ENCODE data around the gene GNG14.
"Not testable (repeated sequence)": the region's sequence is repeated elsewhere in the genome, so short reads cannot be mapped to it uniquely, and the experiment has no call there.

Gene GNG14

DNA sequence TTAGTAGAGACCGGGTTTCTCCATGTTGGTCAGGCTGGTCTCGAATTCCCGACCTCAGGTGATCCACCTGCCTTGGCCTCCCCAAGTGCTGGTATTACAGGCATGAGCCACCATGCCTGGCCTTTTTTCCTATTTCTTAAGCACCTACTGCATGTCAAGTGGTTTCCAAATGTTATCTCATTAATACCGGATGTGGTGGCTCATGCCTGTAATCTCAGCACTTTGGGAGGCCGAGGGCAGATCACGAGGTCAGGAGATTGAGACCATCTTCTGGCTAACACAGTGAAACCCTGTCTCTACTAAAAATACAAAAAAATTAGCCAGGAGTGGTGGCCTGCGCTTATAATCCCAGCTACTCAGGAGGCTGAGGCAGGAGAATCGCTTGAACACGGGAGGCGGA is 37.8 kb downstream of the GNG14 start:
- DNase-seq: not testable (repeated sequence)

DNA sequence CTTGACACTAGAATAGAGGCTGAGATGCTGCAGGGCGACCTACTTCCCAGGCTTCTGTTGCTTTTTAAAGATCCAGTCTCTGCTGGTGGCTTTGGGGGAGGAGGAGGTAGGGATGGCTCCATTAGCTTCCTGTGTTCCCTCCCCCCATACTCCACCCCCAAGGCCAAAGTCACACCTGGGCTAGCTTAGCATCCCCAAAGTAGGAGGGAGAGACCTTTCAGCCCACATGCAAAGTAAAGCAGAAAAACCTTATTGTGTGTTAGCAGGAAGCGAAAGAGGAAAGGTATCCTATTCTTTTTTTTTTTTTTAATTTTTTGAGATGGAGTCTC is 39.2 kb downstream of the GNG14 start:
- no peak for DNase-seq

DNA sequence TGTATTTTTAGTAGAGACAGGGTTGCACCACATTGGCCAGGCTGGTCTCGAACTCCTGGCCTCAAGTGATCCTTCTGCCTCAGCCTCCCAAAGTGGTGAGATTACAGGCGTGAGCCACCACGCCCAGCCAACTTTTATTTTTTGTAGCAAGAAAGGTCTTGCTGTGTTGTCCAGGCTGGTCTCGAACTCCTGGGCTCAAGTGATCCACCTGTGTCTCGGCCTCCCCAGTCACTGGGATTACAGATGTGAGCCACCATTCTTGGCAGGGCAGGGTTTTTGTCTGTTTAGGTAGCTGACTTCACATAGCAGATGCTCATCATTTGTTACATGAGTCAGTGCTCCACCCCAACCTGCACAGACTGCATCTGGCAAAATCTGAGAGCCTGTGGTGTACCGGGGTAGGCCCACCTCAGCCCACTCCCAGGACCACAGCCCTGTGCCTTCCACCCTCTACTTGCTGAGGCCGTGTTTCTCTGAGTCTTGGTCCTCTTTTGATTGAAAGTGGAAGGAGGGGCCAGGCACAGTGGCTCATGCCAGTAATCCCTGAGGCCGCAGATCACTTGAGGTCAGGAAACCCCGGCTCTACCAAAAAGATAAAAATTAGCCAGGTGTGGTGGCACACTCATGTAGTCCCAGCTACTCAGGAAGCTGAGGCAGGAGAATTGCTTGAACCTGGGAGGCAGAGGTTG is 40.1 kb downstream of the GNG14 start:
- DNase-seq: no peak

DNA sequence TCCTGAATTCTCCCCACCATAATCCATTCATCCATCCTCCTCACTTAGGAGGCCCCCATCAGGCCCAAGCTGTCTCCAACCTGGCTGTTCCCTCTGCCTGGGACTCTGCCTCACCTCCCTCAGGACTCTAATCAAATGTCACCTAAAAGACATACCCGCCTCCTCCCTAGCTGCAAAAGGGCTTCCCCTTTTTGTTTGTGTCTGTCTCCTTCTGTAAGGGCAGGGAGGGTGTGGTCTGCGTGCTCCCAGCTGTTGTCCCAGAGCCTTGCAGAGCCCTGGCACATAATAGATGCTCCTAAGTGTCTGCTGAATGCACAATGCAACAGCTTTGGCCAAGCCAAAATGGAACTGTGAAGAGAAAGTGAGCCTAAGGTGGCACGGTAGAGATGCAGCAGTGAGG is 42.3 kb downstream of the GNG14 start:
- no peak for DNase-seq

DNA sequence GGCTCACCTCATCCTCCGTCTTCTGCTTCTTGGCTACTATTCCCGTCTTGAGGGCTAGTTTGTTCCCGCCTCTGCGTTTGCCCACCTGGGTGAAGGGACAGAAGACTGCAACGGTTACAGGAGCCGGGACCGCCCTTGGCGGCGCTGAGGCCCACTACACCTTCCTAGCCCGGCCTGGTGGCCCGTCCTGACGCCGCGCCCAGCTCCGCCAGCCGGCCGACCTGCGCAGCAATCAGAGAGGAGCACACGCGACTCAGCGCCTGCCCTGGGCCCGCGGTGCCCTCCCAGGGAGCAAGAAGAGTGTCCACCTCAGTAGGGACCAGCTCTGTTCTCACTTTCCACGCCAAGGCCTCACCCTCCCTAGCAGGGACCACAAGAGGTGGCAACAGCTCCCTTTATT is 43.5 kb downstream of the GNG14 start:
- DNase-seq: no peak

DNA sequence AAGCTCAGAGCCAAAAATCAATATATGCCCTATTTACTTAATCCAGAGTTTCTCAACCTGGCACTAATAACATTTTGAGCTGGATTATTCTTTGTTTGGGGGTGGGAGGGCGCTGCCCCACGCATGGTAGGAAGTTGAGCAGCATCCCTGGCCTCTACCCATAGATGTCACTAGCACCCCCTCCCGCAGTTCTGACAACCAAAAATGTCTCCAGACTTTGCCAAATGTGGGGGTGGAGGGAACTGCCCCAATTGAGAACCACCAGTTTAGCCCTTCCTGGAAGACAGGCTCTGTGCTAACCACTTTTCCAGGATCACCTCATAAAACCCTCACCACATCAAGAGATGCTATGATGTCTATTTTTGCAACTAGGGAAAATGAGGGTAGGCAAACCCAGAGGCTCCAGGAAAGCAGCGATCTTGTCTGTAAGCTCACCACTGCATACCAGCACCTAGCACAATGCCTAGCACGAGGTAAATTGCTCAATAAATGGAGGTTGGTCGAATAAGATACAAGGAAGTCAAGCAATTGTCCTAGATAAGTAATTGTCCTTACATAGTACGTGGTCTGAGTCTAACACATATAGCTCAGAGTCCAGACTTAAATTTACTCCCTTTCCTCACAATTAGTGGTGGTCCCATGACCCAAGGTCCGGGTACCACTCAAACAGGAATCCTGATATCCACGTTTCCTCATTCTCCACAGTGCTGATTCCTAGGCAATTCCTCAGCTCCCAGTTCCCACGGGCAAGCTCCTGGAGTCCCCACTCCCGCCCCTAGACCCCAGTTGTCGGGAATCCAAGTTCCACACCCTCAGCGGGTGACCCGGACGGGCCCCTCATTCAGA is 45.8 kb downstream of the GNG14 start:
- peak; percentile 45 for DNase-seq

DNA sequence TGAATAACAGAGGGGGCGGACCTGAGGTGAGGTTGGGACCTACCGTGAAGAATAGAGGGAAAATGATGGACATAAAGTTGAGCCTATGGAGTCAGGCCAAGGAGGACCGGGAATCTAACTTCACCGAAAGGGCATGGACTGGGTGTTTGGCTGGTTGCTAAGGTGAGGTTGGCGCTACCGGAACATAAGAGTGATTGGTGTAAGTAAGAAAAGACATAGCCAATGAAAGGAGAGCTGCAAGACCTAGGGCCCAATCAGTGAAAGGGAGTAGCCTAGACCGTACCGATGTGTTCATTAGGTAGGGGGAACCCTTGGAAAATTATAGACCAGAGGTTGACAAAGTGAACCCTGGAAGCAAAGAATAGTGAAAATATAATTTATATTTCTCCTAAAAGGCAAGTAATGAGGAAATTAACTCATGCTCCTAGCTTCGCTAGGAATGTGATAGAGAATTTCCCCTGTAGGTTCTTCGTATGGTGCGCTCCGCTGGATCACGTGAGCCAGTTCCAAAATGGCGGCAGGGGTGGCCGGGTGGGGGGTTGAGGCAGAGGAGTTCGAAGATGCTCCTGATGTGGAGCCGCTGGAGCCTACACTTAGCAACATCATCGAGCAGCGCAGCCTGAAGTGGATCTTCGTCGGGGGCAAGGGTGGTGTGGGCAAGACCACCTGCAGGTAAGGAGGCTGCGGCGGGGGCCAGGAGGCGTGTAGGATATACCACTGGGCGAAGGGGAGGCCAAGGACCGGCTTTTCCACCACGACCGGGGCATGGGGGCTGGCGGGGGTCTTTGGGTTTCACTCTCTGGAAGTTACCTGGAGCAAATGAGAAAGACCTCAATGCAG is 49.4 kb downstream of the GNG14 start, which contains the start of gene GET3:
TSS of gene GET3 (plus strand) at position 503 of the 840 bp plus-strand sequence. CDS start at position 512, 9 bp downstream.
- DNase-seq: peak; percentile 83

DNA sequence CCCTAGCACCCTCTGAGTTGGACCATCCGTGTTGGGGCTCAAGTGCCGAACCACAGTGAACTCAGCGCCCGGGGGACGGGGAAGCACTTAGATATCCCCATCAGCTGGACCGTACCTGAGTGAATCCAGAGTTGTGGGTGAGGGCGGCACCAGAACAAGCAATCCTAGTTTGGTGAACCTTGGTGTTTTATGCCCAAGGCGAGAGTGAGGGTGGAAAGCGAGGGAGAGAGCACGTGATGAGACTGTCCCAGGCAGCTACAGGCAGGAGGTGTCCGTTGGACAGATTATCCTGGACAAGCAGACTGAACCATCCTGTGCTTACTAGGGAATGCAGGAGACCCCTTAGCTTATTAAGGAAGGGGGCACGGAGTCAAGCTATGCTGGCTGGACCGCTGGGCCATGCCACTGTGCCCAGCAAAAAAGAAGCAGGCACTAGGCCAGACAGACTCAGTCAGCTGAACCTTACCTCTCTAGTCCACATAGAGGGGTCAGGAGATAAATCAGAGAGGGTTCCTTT is 50.1 kb downstream of the GNG14 start:
- no peak for DNase-seq
